ENCODE results near the gene PRTN3.
"Not testable (repeated sequence)": the region's sequence is repeated elsewhere in the genome, so short reads cannot be mapped to it uniquely, and the experiment has no call there.

Gene PRTN3

GRCh38 chr19:887072-887471 lies 46.3 kb downstream of the PRTN3 start:
- no peaks in the 10 kb centered on the region for H3K9me3 ChIP-seq (ENCODE audit: severe bottlenecking)
- no peaks in the 10 kb centered on the region for H3K27me3 ChIP-seq (ENCODE audit: insufficient read depth, low read depth, severe bottlenecking)
- TF ChIP-seq CTCF (IDR thresholded peaks at IDR 0.05; ENCODE audit: low read depth, low read length), result no peak
- no peak overlapping the region for H3K27ac ChIP-seq
- DNase-seq, result no peak
- H3K4me3 ChIP-seq (ENCODE audit: low read depth, low read length), result no peak overlapping the region
- H3K36me3 ChIP-seq, result peaks cover 78% of the 10 kb centered on the region

- no peak for TF ChIP-seq CTCF (IDR thresholded peaks at IDR 0.05; ENCODE audit: low read depth, low read length)
- H3K4me3 ChIP-seq (ENCODE audit: low read depth, low read length), result no peak overlapping the region
- H3K9me3 ChIP-seq (ENCODE audit: severe bottlenecking), result no peaks in the 10 kb centered on the region
- peaks cover 72% of the 10 kb centered on the region for H3K36me3 ChIP-seq
- H3K27ac ChIP-seq, result no peak overlapping the region
- H3K27me3 ChIP-seq (ENCODE audit: insufficient read depth, low read depth, severe bottlenecking), result no peaks in the 10 kb centered on the region
- no peak for DNase-seq
Measured at GRCh38 chr19:887599-887998, 46.8 kb downstream of the PRTN3 start.

- Histone ChIP-seq H3K36me3 (peaks cover 66% of the 10 kb centered on the region), H3K27ac (no peak overlapping the region), H3K4me3 (ENCODE audit: low read depth, low read length) (no peak overlapping the region), H3K27me3 (ENCODE audit: insufficient read depth, low read depth, severe bottlenecking) (no peaks in the 10 kb centered on the region), H3K9me3 (ENCODE audit: severe bottlenecking) (no peaks in the 10 kb centered on the region)
- peak; percentile 56 for DNase-seq
- no peak for TF ChIP-seq CTCF (IDR thresholded peaks at IDR 0.05; ENCODE audit: low read depth, low read length)
Measured at GRCh38 chr19:888581-889385, 48.0 kb downstream of the PRTN3 start.

- Histone ChIP-seq H3K9me3 (ENCODE audit: severe bottlenecking) (no peaks in the 10 kb centered on the region), H3K27me3 (ENCODE audit: insufficient read depth, low read depth, severe bottlenecking) (no peaks in the 10 kb centered on the region), H3K36me3 (peaks cover 57% of the 10 kb centered on the region), H3K4me3 (ENCODE audit: low read depth, low read length) (no peak overlapping the region), H3K27ac (no peak overlapping the region)
- no peak for TF ChIP-seq CTCF (IDR thresholded peaks at IDR 0.05; ENCODE audit: low read depth, low read length)
- no peak for DNase-seq
Measured at GRCh38 chr19:889662-890295, 49.0 kb downstream of the PRTN3 start.

GRCh38 chr19:890831-891230 lies 50.0 kb downstream of the PRTN3 start:
- Histone ChIP-seq H3K9me3 (ENCODE audit: severe bottlenecking) (no peaks in the 10 kb centered on the region), H3K4me3 (ENCODE audit: low read depth, low read length) (no peak overlapping the region), H3K36me3 (peaks cover 48% of the 10 kb centered on the region), H3K27me3 (ENCODE audit: insufficient read depth, low read depth, severe bottlenecking) (no peaks in the 10 kb centered on the region), H3K27ac (no peak overlapping the region)
- no peak for TF ChIP-seq CTCF (IDR thresholded peaks at IDR 0.05; ENCODE audit: low read depth, low read length)
- DNase-seq, result no peak

- Histone ChIP-seq H3K4me3 (ENCODE audit: low read depth, low read length) (peak overlapping the region; percentile 50), H3K36me3 (peaks cover 40% of the 10 kb centered on the region)
- not testable (repeated sequence) for H3K27ac ChIP-seq; H3K9me3 ChIP-seq (ENCODE audit: severe bottlenecking); H3K27me3 ChIP-seq (ENCODE audit: insufficient read depth, low read depth, severe bottlenecking); DNase-seq
Measured at GRCh38 chr19:891421-892200, 50.8 kb downstream of the PRTN3 start.

All from WERI-Rb-1 (cell line).